K562 (cell line): ENCODE results near the gene FRAT2. TPM values are rescaled to one million over a fixed set of nuclear protein-coding genes. Genes with fewer than 3 reads are reported as not detected.

Source experiments
- ATAC-seq: fragments of 200-7000 bp; cut with Tn5 transposase; 3 replicates; pipeline ENCODE4 v1.9.1; 2020; ENCODE audit warnings: moderate library complexity
- BruUV-seq: library from RNA; stranded (reverse); fragments of 400-500 nt; replicated peaks from 2 replicates; lab custom pipeline; 2021; lab: Mats Ljungman, UMichigan
- CTCF ChIA-PET: fragments of 300-600 bp; formaldehyde crosslinking; extraction: SDS; loops from one replicate; lab custom pipeline; 2021; ENCODE audit warnings: low intra/inter-chr PET ratio; lab: Yijun Ruan, JAX
- POLR2A ChIA-PET: fragments of 300-600, 350-650 bp; sonication (Branson Sonifier 250); formaldehyde crosslinking; extraction: SDS; loops from one replicate; lab custom pipeline; 2021; ENCODE audit warnings: antibody characterized with exemption, inconsistent platforms; lab: Yijun Ruan, JAX
- DNase-seq, 4 experiments: peaks; one replicate each; pipeline versions ENCODE4 v3.0.0 to v3.0.0-alpha.2; 2011 to 2018; ENCODE audit warnings: low spot score in 3 of 4, mixed read lengths in 3 of 4; ENCODE audit errors: extremely low read depth in 1 of 4
- FAIRE-seq: peaks from 2 replicates; lab custom pipeline; 2011; peaks lifted over from hg19 to GRCh38; lab: Jason Lieb, UNC
- H2AFZ ChIP-seq: 2 replicates; pipeline ENCODE4 v1.6.0; 2011; ENCODE audit warnings: low read depth, low read length, control low read depth, inconsistent platforms
- H3K27ac ChIP-seq: fragments of 200-600 bp; 3 replicates; pipeline ENCODE4 v1.8.0; 2011; ENCODE audit warnings: low read depth, mild to moderate bottlenecking, control low read depth, inconsistent platforms, low read length, moderate library complexity, mixed read lengths; ENCODE audit errors: extremely low read depth
- H3K27me3 ChIP-seq, 2 experiments: fragments of 300-600 bp in 1 of 2; 2 replicates in 1 of 2; 3 replicates in 1 of 2; pipeline versions ENCODE4 v1.6.0 to v1.8.0; 2011; ENCODE audit warnings: inconsistent platforms in 2 of 2, low read length in 2 of 2, mild to moderate bottlenecking in 1 of 2, mixed read lengths in 1 of 2, moderate library complexity in 1 of 2; ENCODE audit not compliant: control insufficient read depth in 2 of 2, insufficient read depth in 2 of 2
- H3K36me3 ChIP-seq: fragments of 300-600 bp; 3 replicates; pipeline ENCODE4 v1.8.0; 2011; ENCODE audit warnings: mild to moderate bottlenecking, low read length, inconsistent platforms; ENCODE audit not compliant: control insufficient read depth, insufficient read depth
- H3K4me1 ChIP-seq, 2 experiments: fragments of 200-600 bp in 1 of 2; replicated peaks in 1 of 2; 2 replicates in 1 of 2; 3 replicates in 1 of 2; pipeline versions ENCODE4 v1.5.1 to v1.8.0; 2011; ENCODE audit warnings: inconsistent platforms in 2 of 2, low read length in 2 of 2, mild to moderate bottlenecking in 1 of 2, mixed read lengths in 1 of 2, moderate library complexity in 1 of 2; ENCODE audit not compliant: control insufficient read depth in 2 of 2, insufficient read depth in 2 of 2
- H3K4me2 ChIP-seq: 2 replicates; pipeline ENCODE4 v1.6.1; 2011; ENCODE audit warnings: low read length, control low read depth, inconsistent platforms, mixed read lengths; ENCODE audit not compliant: insufficient read depth
- H3K4me3 ChIP-seq: fragments of 200-600 bp; sonication (generic), shearing (Covaris generic); 2 replicates; pipeline ENCODE4 v1.5.1; 2016; ENCODE audit warnings: control low read depth, inconsistent platforms
- H3K79me2 ChIP-seq: fragments of 200-600 bp; 3 replicates; pipeline ENCODE4 v1.8.0; 2011; ENCODE audit warnings: low read length, inconsistent platforms; ENCODE audit not compliant: control insufficient read depth, insufficient read depth
- H3K9ac ChIP-seq, 2 experiments: 2 replicates each; pipeline versions ENCODE4 v1.6.0 to v1.6.1; 2011; ENCODE audit warnings: low read depth in 2 of 2, low read length in 2 of 2, control low read depth in 1 of 2, inconsistent platforms in 1 of 2, mild to moderate bottlenecking in 1 of 2, mixed read lengths in 1 of 2; ENCODE audit not compliant: insufficient read depth in 1 of 2
- H3K9me1 ChIP-seq: one replicate; pipeline ENCODE4 v1.6.0; 2011; ENCODE audit warnings: inconsistent platforms, mild to moderate bottlenecking, low read length, moderate library complexity; ENCODE audit not compliant: control insufficient read depth, insufficient read depth
- H3K9me3 ChIP-seq: replicated peaks from 2 replicates; pipeline ENCODE4 v1.5.1; 2011; ENCODE audit warnings: low read depth, low read length, inconsistent platforms; ENCODE audit not compliant: control insufficient read depth, insufficient read depth
- H4K20me1 ChIP-seq: replicated peaks from 2 replicates; pipeline ENCODE4 v1.6.1; 2011; ENCODE audit warnings: low read length, inconsistent platforms, mixed read lengths; ENCODE audit not compliant: control insufficient read depth, insufficient read depth
- CBX3 ChIP-seq, 2 experiments: IDR thresholded peaks; 1 replicate in 1 of 2; 2 replicates in 1 of 2; pipeline ENCODE4 v1.6.1; 2012; ENCODE audit warnings: inconsistent platforms in 2 of 2, low read length in 2 of 2, borderline replicate concordance in 1 of 2, control low read depth in 1 of 2
- CHD2 ChIP-seq: IDR thresholded peaks from 2 replicates; pipeline ENCODE4 v1.6.1; 2011; ENCODE audit warnings: low read depth, low read length
- CHD4 ChIP-seq: fragments of 200-600 bp; sonication (generic); IDR thresholded peaks from 3 replicates; pipeline ENCODE4 v1.6.1; 2012; ENCODE audit warnings: low read depth, mild to moderate bottlenecking, mixed read lengths, low read length, inconsistent platforms; ENCODE audit not compliant: insufficient read depth, insufficient replicate concordance, poor library complexity, severe bottlenecking
- GABPB1 ChIP-seq: sonication (generic); formaldehyde crosslinking; IDR thresholded peaks from 2 replicates; pipeline ENCODE4 v1.8.0; 2022; ENCODE audit warnings: mild to moderate bottlenecking, missing genetic modification reagents
- NFE2 ChIP-seq: IDR thresholded peaks from 2 replicates; pipeline ENCODE4 v1.6.1; 2014; ENCODE audit warnings: antibody characterized with exemption, low read depth
- PRPF4 ChIP-seq: fragments of 200-400 bp; formaldehyde crosslinking; IDR thresholded peaks from one replicate; pipeline ENCODE4 v1.6.1; 2017; ENCODE audit warnings: low read length, low read depth, mild to moderate bottlenecking; ENCODE audit not compliant: insufficient read depth, poor library complexity, severe bottlenecking
- WHSC1 ChIP-seq: IDR thresholded peaks from one replicate; pipeline ENCODE4 v1.6.1; 2012; ENCODE audit warnings: low read length, control low read depth, inconsistent platforms
- ZNF121 ChIP-seq: sonication (generic); formaldehyde crosslinking; conservative IDR thresholded peaks from 2 replicates; pipeline ENCODE4 v1.8.0; 2022; ENCODE audit warnings: missing genetic modification reagents
- ZNF175 ChIP-seq: fragments of 200-800 bp; sonication (Bioruptor generic); IDR thresholded peaks from 2 replicates; pipeline ENCODE4 v1.6.1; 2016; ENCODE audit warnings: low read depth, mild to moderate bottlenecking, missing genetic modification characterization, missing compliant biosample characterization
- ZNF311 ChIP-seq: fragments of 250-450 bp; sonication (Bioruptor Pico); IDR thresholded peaks from 2 replicates; pipeline ENCODE4 v1.4.0; 2020; ENCODE audit warnings: mild to moderate bottlenecking, moderate library complexity
- WGBS: fragments of 100-300 bp; shearing (Covaris generic); methylation state at CpG from one replicate; pipeline ENCODE4 v1.1.6; 2016; ENCODE audit warnings: low coverage, mixed read lengths; ENCODE audit not compliant: insufficient coverage; ENCODE audit errors: missing lambda C conversion rate; 5-methylcytosine and 5-hydroxymethylcytosine counted together
- in situ Hi-C: fragments of 300-500 bp; cut with MboI; formaldehyde crosslinking; loops from 4 replicates; pipeline ENCODE4 v1.15.0; 2018; ENCODE audit warnings: inconsistent platforms, mixed read lengths
- intact Hi-C: fragments of 100-400 bp; cut with micrococcal nuclease; formaldehyde crosslinking; loops from 2 replicates; pipeline ENCODE4 v1.14.2; 2022
- polyA plus RNA-seq, 8 experiments: library from polyadenylated mRNA; depleted of rRNA in 4 of 8; stranded (reverse) in 5 of 8; unstranded in 3 of 8; fragments of >200 nt; fragmentation: Nextera tagmentation in 2 of 8; fragmentation: Illumina TruSeq in 1 of 8; extraction: Ambion mirVana in 2 of 8; extraction: Trizol in 1 of 8; gene quantifications; 2 replicates each; pipeline versions ENCODE4 v1.2.1 to v1.2.3, GENCODE V29; 2011 to 2014; ENCODE audit warnings: inconsistent platforms in 1 of 8, missing spikeins in 1 of 8
- total RNA-seq, 7 experiments: library from RNA; depleted of rRNA in 6 of 7; stranded (reverse); fragments of >200 nt in 6 of 7; fragmentation: Illumina TruSeq in 2 of 7; extraction: Trizol in 2 of 7; gene quantifications; 2 replicates each; pipeline versions ENCODE4 v1.2.1 to v1.2.3, GENCODE V29; 2011 to 2021; ENCODE audit warnings: low replicate concordance in 1 of 7
- TF ChIP-seq, protein P1 (sequence below): fragments of 250-450 bp; sonication (Bioruptor Pico); IDR thresholded peaks from 2 replicates; pipeline ENCODE4 v1.4.0; 2020; ENCODE audit warnings: borderline replicate concordance
- TF ChIP-seq, protein P2 (sequence below): fragments of 450-650 bp; IDR thresholded peaks from 2 replicates; pipeline ENCODE4 v1.6.1; 2017; ENCODE audit warnings: antibody characterized with exemption
- TF ChIP-seq, protein P3 (sequence below): fragments of 250-450 bp; sonication (Bioruptor Pico); IDR thresholded peaks from 2 replicates; pipeline ENCODE4 v1.4.0; 2020; ENCODE audit warnings: mild to moderate bottlenecking, moderate library complexity, borderline replicate concordance

The FRAT2 gene
- total and polyA plus RNA-seq, 9 of the 15 experiments (the other 6 are each of a cell fraction or from before 2014, with no cell fraction given) = 4.3 to 31.7 (median 19.5) TPM

DNA sequence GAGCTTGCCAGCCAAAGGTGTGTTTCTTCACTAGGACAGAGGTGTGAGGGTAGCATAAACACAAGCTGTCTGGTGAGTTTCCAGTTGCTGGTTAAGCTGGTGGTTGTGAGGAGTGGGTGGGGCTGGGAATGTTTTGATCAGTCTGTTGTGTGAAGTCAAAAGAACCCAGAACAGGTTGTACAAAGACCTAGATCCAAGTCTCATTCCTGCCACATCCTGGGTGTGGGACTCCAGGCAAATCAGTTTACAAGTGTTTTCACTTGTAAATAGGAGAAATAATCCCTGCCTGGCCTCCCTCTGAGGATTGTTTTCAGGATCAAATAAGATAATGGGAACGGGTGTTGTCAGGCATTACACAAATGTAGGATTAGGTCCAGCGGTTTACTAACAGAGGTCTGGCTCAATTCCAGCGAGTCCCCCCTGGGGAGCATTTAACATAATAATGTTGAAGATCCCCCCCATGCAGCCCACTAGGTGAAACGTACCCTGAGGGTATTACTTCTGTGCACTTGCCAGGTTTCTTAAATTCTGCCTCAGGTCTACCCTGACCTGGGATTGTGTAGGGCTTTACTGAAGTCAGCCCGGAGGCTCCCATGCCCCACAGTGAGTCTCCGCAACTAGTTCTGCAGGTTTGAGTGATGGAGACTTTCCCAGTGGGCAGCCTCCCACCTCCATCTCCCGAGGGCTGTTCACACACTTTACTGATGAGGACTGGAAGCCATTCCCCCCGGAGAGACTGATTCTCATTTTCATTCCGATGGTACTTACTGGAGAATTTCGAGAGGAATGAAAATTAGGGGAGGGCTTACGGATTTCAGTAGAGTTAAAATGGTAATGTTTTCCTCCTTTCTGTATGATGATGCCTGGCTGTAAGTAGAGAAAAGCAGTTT is 2.7 kb upstream of the FRAT2 start (continued):
- TF ChIP-seq GABPB1 (no peak), ZNF311 (CRISPR knock-in tag) (no peak)
- TF ChIP-seq, protein P1, sequence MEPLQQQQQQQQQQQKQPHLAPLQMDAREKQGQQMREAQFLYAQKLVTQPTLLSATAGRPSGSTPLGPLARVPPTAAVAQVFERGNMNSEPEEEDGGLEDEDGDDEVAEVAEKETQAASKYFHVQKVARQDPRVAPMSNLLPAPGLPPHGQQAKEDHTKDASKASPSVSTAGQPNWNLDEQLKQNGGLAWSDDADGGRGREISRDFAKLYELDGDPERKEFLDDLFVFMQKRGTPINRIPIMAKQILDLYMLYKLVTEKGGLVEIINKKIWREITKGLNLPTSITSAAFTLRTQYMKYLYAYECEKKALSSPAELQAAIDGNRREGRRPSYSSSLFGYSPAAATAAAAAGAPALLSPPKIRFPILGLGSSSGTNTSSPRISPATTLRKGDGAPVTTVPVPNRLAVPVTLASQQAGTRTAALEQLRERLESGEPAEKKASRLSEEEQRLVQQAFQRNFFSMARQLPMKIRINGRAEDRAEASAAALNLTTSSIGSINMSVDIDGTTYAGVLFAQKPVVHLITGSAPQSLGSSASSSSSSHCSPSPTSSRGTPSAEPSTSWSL (CRISPR knock-in tag) = no peak
- TF ChIP-seq, protein P2, sequence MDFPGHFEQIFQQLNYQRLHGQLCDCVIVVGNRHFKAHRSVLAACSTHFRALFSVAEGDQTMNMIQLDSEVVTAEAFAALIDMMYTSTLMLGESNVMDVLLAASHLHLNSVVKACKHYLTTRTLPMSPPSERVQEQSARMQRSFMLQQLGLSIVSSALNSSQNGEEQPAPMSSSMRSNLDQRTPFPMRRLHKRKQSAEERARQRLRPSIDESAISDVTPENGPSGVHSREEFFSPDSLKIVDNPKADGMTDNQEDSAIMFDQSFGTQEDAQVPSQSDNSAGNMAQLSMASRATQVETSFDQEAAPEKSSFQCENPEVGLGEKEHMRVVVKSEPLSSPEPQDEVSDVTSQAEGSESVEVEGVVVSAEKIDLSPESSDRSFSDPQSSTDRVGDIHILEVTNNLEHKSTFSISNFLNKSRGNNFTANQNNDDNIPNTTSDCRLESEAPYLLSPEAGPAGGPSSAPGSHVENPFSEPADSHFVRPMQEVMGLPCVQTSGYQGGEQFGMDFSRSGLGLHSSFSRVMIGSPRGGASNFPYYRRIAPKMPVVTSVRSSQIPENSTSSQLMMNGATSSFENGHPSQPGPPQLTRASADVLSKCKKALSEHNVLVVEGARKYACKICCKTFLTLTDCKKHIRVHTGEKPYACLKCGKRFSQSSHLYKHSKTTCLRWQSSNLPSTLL = no peak

DNA sequence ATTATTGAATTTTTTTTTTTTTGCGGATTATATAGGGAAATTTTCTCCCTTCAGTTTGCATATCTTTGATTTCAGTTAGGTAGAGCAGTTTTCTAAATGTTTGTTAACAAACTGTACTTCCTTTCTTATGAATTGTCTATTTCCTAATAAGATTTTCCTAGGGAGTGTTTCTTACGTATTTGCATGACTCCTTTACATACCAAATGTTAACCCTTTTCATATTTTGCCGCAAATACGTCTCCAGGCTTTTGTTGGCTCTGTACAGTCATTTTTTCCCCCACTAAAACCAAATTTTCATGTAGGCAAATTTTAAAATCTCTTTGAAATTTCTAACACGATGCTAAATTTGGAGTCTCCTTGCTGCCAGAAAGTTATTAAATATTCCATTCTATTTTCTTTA is 1.9 kb upstream of the FRAT2 start:
- H3K27me3 ChIP-seq = no peaks in the 10 kb centered on the region
- no peaks in the 10 kb centered on the region for H3K9me1 ChIP-seq
- H3K4me3 ChIP-seq = no peak overlapping the region
- H3K9ac ChIP-seq = no peak overlapping the region
- in situ Hi-C loops = no loop called here
- intact Hi-C loops = no loop called here
- no peak overlapping the region for H3K4me2 ChIP-seq
- 71% methylated on average over 5 of the region's 5 CpGs for WGBS
- H3K9me3 ChIP-seq = no peaks in the 10 kb centered on the region
- ChIA-PET POLR2A (no interaction called here), CTCF (interaction anchor here (0.7 kb wide), 1 partner anchor 184 kb away, joined by 3 read pairs; no protein-coding TSS in a partner anchor)
- H3K4me1 ChIP-seq = peaks cover 3 to 22% of the 10 kb centered on the region in 2 experiments; a peak in 4 of 5 replicates
- H3K27ac ChIP-seq = no peak overlapping the region
- H4K20me1 ChIP-seq = no peaks in the 10 kb centered on the region
- TF ChIP-seq CHD2 (no peak), WHSC1 (no peak), NFE2 (no peak), CHD4 (no peak), ZNF121 (CRISPR knock-in tag) (no peak), PRPF4 (no peak), CBX3 (IDR thresholded peaks at IDR 0.05; ENCODE audit: borderline replicate concordance in 1 of 2, low read length in 2 of 2) (no peak), ZNF175 (CRISPR knock-in tag) (no peak)
- TF ChIP-seq, protein P3, sequence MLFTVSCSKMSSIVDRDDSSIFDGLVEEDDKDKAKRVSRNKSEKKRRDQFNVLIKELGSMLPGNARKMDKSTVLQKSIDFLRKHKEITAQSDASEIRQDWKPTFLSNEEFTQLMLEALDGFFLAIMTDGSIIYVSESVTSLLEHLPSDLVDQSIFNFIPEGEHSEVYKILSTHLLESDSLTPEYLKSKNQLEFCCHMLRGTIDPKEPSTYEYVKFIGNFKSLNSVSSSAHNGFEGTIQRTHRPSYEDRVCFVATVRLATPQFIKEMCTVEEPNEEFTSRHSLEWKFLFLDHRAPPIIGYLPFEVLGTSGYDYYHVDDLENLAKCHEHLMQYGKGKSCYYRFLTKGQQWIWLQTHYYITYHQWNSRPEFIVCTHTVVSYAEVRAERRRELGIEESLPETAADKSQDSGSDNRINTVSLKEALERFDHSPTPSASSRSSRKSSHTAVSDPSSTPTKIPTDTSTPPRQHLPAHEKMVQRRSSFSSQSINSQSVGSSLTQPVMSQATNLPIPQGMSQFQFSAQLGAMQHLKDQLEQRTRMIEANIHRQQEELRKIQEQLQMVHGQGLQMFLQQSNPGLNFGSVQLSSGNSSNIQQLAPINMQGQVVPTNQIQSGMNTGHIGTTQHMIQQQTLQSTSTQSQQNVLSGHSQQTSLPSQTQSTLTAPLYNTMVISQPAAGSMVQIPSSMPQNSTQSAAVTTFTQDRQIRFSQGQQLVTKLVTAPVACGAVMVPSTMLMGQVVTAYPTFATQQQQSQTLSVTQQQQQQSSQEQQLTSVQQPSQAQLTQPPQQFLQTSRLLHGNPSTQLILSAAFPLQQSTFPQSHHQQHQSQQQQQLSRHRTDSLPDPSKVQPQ = no peak
- FAIRE-seq (no peak), DNase-seq (no peak), ATAC-seq (no peak)
- no TSS peak for BruUV-seq
- peaks cover 27% of the 10 kb centered on the region for H3K79me2 ChIP-seq
- H2AFZ ChIP-seq = peak overlapping the region; percentile 17; the same call in 1 of the 2 replicates
- peaks cover 11% of the 10 kb centered on the region; the same call in 1 of the 3 replicates for H3K36me3 ChIP-seq
